ENCODE measurements around the gene RUBCNL. TPM values are rescaled to one million over a fixed set of nuclear protein-coding genes. Genes with fewer than 3 reads are reported as not detected.
"Not testable (repeated sequence)": the region's sequence is repeated elsewhere in the genome, so short reads cannot be mapped to it uniquely, and the experiment has no call there.

RUBCNL gene, protein sequence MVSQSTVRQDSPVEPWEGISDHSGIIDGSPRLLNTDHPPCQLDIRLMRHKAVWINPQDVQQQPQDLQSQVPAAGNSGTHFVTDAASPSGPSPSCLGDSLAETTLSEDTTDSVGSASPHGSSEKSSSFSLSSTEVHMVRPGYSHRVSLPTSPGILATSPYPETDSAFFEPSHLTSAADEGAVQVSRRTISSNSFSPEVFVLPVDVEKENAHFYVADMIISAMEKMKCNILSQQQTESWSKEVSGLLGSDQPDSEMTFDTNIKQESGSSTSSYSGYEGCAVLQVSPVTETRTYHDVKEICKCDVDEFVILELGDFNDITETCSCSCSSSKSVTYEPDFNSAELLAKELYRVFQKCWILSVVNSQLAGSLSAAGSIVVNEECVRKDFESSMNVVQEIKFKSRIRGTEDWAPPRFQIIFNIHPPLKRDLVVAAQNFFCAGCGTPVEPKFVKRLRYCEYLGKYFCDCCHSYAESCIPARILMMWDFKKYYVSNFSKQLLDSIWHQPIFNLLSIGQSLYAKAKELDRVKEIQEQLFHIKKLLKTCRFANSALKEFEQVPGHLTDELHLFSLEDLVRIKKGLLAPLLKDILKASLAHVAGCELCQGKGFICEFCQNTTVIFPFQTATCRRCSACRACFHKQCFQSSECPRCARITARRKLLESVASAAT
- 1 to 10 TPM in 3 of 4 donors, under 1 TPM in 1; 0.08 to 4.3 (median 2.9) TPM for total RNA-seq

GRCh38 chr13:46387064-46387851 lies at the start of gene RUBCNL:
Gene RUBCNL (minus strand): TSS chr13:46387252. CDS start chr13:46372475, 14,777 bp downstream.
- TF ChIP-seq, protein P1, sequence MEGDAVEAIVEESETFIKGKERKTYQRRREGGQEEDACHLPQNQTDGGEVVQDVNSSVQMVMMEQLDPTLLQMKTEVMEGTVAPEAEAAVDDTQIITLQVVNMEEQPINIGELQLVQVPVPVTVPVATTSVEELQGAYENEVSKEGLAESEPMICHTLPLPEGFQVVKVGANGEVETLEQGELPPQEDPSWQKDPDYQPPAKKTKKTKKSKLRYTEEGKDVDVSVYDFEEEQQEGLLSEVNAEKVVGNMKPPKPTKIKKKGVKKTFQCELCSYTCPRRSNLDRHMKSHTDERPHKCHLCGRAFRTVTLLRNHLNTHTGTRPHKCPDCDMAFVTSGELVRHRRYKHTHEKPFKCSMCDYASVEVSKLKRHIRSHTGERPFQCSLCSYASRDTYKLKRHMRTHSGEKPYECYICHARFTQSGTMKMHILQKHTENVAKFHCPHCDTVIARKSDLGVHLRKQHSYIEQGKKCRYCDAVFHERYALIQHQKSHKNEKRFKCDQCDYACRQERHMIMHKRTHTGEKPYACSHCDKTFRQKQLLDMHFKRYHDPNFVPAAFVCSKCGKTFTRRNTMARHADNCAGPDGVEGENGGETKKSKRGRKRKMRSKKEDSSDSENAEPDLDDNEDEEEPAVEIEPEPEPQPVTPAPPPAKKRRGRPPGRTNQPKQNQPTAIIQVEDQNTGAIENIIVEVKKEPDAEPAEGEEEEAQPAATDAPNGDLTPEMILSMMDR (IDR thresholded peaks at IDR 0.05): no peak
- no peak for TF ChIP-seq POLR2A (IDR thresholded peaks at IDR 0.05)
- peak in 1 of 2 donors; percentile 87 for DNase-seq (ENCODE audit: low spot score in 2 of 2)
- peak within 1 kb of the TSS; percentile 35 for H3K4me3 ChIP-seq (ENCODE audit: low read depth, poor library complexity, severe bottlenecking)
- 3 to 4% methylated on average over 33 to 68 of the region's 70 CpGs for WGBS, 2 donors
- intact Hi-C loops (cut with DNase I; ENCODE audit: low total_unique reads): no loop called here

DNA sequence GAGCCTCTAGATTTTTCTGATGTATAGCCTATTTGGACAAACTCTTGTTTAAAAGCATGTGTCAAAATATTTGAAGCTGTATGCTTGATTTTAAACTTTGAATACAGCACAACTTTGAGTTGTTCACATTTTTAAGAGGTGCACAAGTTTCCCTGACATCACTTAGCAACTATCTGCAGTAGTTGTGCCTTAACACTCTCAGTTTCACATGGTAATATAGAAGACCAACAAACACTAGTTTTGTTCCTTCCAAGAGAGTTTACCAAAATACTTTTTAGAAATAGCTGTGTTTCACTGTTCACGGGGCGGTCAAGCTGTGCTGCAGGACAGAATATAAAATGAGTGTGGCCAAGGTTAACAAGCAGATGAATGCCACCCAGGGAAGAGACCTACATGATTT lies 42.5 kb upstream of the RUBCNL start:
- H3K4me3 ChIP-seq (ENCODE audit: low read depth, poor library complexity, severe bottlenecking); intact Hi-C loops (cut with DNase I; ENCODE audit: low total_unique reads); DNase-seq (ENCODE audit: low spot score in 2 of 2): not testable (repeated sequence)
- WGBS, 2 donors: 94 to 100% methylated on average over 2 of the region's 2 CpGs

DNA sequence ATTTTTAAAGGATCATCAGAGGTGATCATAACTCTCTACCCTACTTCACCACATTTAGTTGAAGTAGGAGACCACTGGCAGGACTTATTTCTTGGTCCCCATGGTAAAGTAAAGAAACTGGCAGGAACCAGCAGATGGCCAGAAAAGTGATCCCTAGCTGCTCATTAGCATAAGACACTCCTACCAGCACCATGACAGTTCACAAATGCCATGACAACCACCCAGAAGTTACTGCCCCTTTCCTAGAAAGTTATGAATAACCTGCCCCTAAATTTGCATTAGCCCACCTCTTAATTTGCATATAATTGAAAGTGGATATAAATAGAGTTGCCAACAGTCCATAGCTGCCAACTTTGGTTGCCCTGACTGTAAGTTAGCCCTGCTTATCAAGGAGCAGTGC lies 18.4 kb upstream of the RUBCNL start:
- DNase-seq (ENCODE audit: low spot score in 2 of 2): no peak
- no peak overlapping the region for H3K4me3 ChIP-seq (ENCODE audit: low read depth, poor library complexity, severe bottlenecking)
- intact Hi-C loops (cut with DNase I; ENCODE audit: low total_unique reads): no loop called here
- TF ChIP-seq POLR2A (IDR thresholded peaks at IDR 0.05): no peak
- TF ChIP-seq, protein P1 (IDR thresholded peaks at IDR 0.05): no peak

- 78 to 84% methylated on average over 1 of the region's 1 CpG for WGBS, 2 donors
- intact Hi-C loops (cut with DNase I; ENCODE audit: low total_unique reads): no loop called here
- no peak for DNase-seq (ENCODE audit: low spot score in 2 of 2)
- no peak overlapping the region for H3K4me3 ChIP-seq (ENCODE audit: low read depth, poor library complexity, severe bottlenecking)
- TF ChIP-seq, protein P1 (IDR thresholded peaks at IDR 0.05): no peak
- no peak for TF ChIP-seq POLR2A (IDR thresholded peaks at IDR 0.05)
Observed at GRCh38 chr13:46404733-46405100, 17.7 kb upstream of the RUBCNL start.

GRCh38 chr13:46403851-46404732 lies 17.0 kb upstream of the RUBCNL start:
- WGBS, 2 donors: 80 to 81% methylated on average over 8 of the region's 8 CpGs
- intact Hi-C loops (cut with DNase I; ENCODE audit: low total_unique reads): no loop called here

More at GRCh38 chr13:46403851-46404732, 17.0 kb upstream of the RUBCNL start:
- DNase-seq (ENCODE audit: low spot score in 2 of 2): no peak
- no peak overlapping the region for H3K4me3 ChIP-seq (ENCODE audit: low read depth, poor library complexity, severe bottlenecking)
- TF ChIP-seq, protein P1 (IDR thresholded peaks at IDR 0.05): no peak
- TF ChIP-seq POLR2A (IDR thresholded peaks at IDR 0.05): no peak

Data from lower leg skin (tissue), 4 donors.